H9 (cell line): Measurements from ENCODE around the gene ACR. TPM values are rescaled to one million over a fixed set of nuclear protein-coding genes. Genes with fewer than 3 reads are reported as not detected.
"Not testable (repeated sequence)": the region's sequence is repeated elsewhere in the genome, so short reads cannot be mapped to it uniquely, and the experiment has no call there.

Experiments used
- DNase-seq: peaks from one replicate; pipeline ENCODE4 v3.0.0-alpha.2; 2017
- H2AFZ ChIP-seq: one replicate; pipeline ENCODE4 v1.6.1; 2013; ENCODE audit warnings: mild to moderate bottlenecking, low read length, control low read depth, moderate library complexity
- H2AK5ac ChIP-seq: 2 replicates; pipeline ENCODE4 v1.6.1; 2013; ENCODE audit warnings: low read length, control low read depth, mixed read lengths; ENCODE audit not compliant: insufficient read length
- H2BK120ac ChIP-seq: one replicate; pipeline ENCODE4 v1.6.1; 2013; ENCODE audit warnings: low read depth, mild to moderate bottlenecking, low read length, control low read depth, inconsistent platforms; ENCODE audit not compliant: poor library complexity, severe bottlenecking
- H2BK12ac ChIP-seq: 2 replicates; pipeline ENCODE4 v1.6.1; 2013; ENCODE audit warnings: low read length, control low read depth, mixed read lengths, low read depth; ENCODE audit not compliant: insufficient read length
- H2BK15ac ChIP-seq: 2 replicates; pipeline ENCODE4 v1.6.1; 2013; ENCODE audit warnings: low read depth, low read length, control low read depth
- H2BK20ac ChIP-seq: one replicate; pipeline ENCODE4 v1.6.1; 2013; ENCODE audit warnings: low read depth, mild to moderate bottlenecking, low read length, control low read depth, inconsistent platforms; ENCODE audit not compliant: poor library complexity, severe bottlenecking
- H2BK5ac ChIP-seq: 2 replicates; pipeline ENCODE4 v1.6.1; 2013; ENCODE audit warnings: low read length, control low read depth, mixed read lengths; ENCODE audit not compliant: insufficient read length
- H3K14ac ChIP-seq: 2 replicates; pipeline ENCODE4 v1.6.1; 2013; ENCODE audit warnings: low read length, control low read depth; ENCODE audit not compliant: insufficient read depth
- H3K18ac ChIP-seq: 2 replicates; pipeline ENCODE4 v1.6.1; 2013; ENCODE audit warnings: low read depth, mild to moderate bottlenecking, mixed read lengths, low read length, control low read depth; ENCODE audit not compliant: insufficient read length
- H3K23ac ChIP-seq: 2 replicates; pipeline ENCODE4 v1.6.1; 2013; ENCODE audit warnings: low read length, control low read depth, mixed read lengths, low read depth; ENCODE audit not compliant: insufficient read length
- H3K23me2 ChIP-seq: 2 replicates; pipeline ENCODE4 v1.6.1; 2013; ENCODE audit warnings: low read depth, mild to moderate bottlenecking, mixed read lengths, low read length, control low read depth; ENCODE audit not compliant: insufficient read length, poor library complexity, severe bottlenecking
- H3K27ac ChIP-seq: 2 replicates; pipeline ENCODE4 v1.5.1; 2013; ENCODE audit warnings: low read length, control low read depth, mixed read lengths, low read depth; ENCODE audit not compliant: insufficient read length
- H3K27me3 ChIP-seq: 2 replicates; pipeline ENCODE4 v1.6.1; 2013; ENCODE audit warnings: low read length, control low read depth, inconsistent platforms; ENCODE audit not compliant: insufficient read depth
- H3K4ac ChIP-seq: 2 replicates; pipeline ENCODE4 v1.6.1; 2013; ENCODE audit warnings: low read depth, mild to moderate bottlenecking, control low read depth, inconsistent platforms, low read length, moderate library complexity
- H3K4me1 ChIP-seq: 2 replicates; pipeline ENCODE4 v1.6.1; 2013; ENCODE audit warnings: low read length, control low read depth, inconsistent platforms; ENCODE audit not compliant: insufficient read depth
- H3K4me2 ChIP-seq: 2 replicates; pipeline ENCODE4 v1.6.1; 2013; ENCODE audit warnings: low read length, control low read depth, mixed read lengths; ENCODE audit not compliant: insufficient read length, insufficient read depth
- H3K56ac ChIP-seq: 2 replicates; pipeline ENCODE4 v1.6.1; 2013; ENCODE audit warnings: low read depth, mild to moderate bottlenecking, mixed read lengths, low read length, control low read depth; ENCODE audit not compliant: insufficient read length
- H3K79me1 ChIP-seq: 2 replicates; pipeline ENCODE4 v1.6.1; 2013; ENCODE audit warnings: low read depth, mild to moderate bottlenecking, moderate library complexity, low read length, control low read depth, inconsistent platforms; ENCODE audit not compliant: insufficient read depth, poor library complexity, severe bottlenecking
- H3K79me2 ChIP-seq: 2 replicates; pipeline ENCODE4 v1.6.1; 2013; ENCODE audit warnings: low read length, control low read depth, inconsistent platforms; ENCODE audit not compliant: insufficient read depth
- H3K9ac ChIP-seq: 2 replicates; pipeline ENCODE4 v1.6.1; 2013; ENCODE audit warnings: low read length, control low read depth, mixed read lengths; ENCODE audit not compliant: insufficient read length; ENCODE audit errors: extremely low read depth
- H3K9me3 ChIP-seq: one replicate; pipeline ENCODE4 v1.6.1; 2013; ENCODE audit warnings: low read depth, low read length, inconsistent platforms; ENCODE audit not compliant: control insufficient read depth
- H3T11ph ChIP-seq: one replicate; pipeline ENCODE4 v1.6.1; 2013; ENCODE audit warnings: mild to moderate bottlenecking, low read length, control low read depth, inconsistent platforms
- H4K20me1 ChIP-seq: one replicate; pipeline ENCODE4 v1.6.1; 2013; ENCODE audit not compliant: control insufficient read depth, insufficient read length, insufficient read depth
- H4K5ac ChIP-seq: 2 replicates; pipeline ENCODE4 v1.6.1; 2013; ENCODE audit warnings: low read depth, mild to moderate bottlenecking, mixed read lengths, low read length, control low read depth; ENCODE audit not compliant: insufficient read length
- H4K8ac ChIP-seq: replicated peaks from 2 replicates; pipeline ENCODE4 v1.6.1; 2013; ENCODE audit warnings: low read length, control low read depth, mixed read lengths, low read depth; ENCODE audit not compliant: insufficient read length
- H4K91ac ChIP-seq: 2 replicates; pipeline ENCODE4 v1.6.1; 2013; ENCODE audit warnings: low read depth, mild to moderate bottlenecking, moderate library complexity, mixed read lengths, low read length, control low read depth; ENCODE audit not compliant: insufficient read length
- H3K27ac Mint-ChIP-seq, 3 experiments: 2 replicates in 2 of 3; 3 replicates in 1 of 3; pipeline ENCODE4 v1.8.0; 2020 to 2021; ENCODE audit warnings: mixed read lengths in 3 of 3, mild to moderate bottlenecking in 1 of 3, moderate library complexity in 1 of 3
- H3K27me3 Mint-ChIP-seq: 2 replicates; pipeline ENCODE4 v1.8.0; 2021; ENCODE audit warnings: low read depth, mild to moderate bottlenecking, moderate library complexity, mixed read lengths
- H3K36me3 Mint-ChIP-seq, 3 experiments: 2 replicates in 2 of 3; 3 replicates in 1 of 3; pipeline ENCODE4 v1.8.0; 2020 to 2021; ENCODE audit warnings: low read depth in 3 of 3, mixed read lengths in 3 of 3; ENCODE audit not compliant: insufficient read depth in 1 of 3
- H3K4me1 Mint-ChIP-seq, 2 experiments: 2 replicates each; pipeline ENCODE4 v1.8.0; 2020; ENCODE audit warnings: mixed read lengths in 2 of 2
- H3K4me3 Mint-ChIP-seq, 2 experiments: 2 replicates in 1 of 2; 3 replicates in 1 of 2; pipeline ENCODE4 v1.8.0; 2020 to 2021; ENCODE audit warnings: mild to moderate bottlenecking in 2 of 2, mixed read lengths in 2 of 2, moderate library complexity in 1 of 2
- H3K9me3 Mint-ChIP-seq, 2 experiments: 2 replicates in 1 of 2; 3 replicates in 1 of 2; pipeline ENCODE4 v1.8.0; 2020; ENCODE audit warnings: mild to moderate bottlenecking in 2 of 2, mixed read lengths in 2 of 2, moderate library complexity in 1 of 2
- CTCF ChIP-seq: fragments of 200-600 bp; sonication (generic); conservative IDR thresholded peaks from 3 replicates; pipeline ENCODE4 v1.8.0; 2021; ENCODE audit warnings: antibody characterized with exemption, mild to moderate bottlenecking
- WGBS: extraction: QIAGEN DNeasy Blood & Tissue Kit; methylation state at CpG from one replicate; pipeline ENCODE4 v1.1.7; 2013; ENCODE audit warnings: missing lambda C conversion rate, low lambda C conversion rate, mixed read lengths; ENCODE audit not compliant: insufficient read length; ENCODE audit errors: extremely low coverage; 5-methylcytosine and 5-hydroxymethylcytosine counted together
- total RNA-seq: library from RNA; stranded (reverse); gene quantifications from 2 replicates; pipeline ENCODE4 v1.2.1, GENCODE V29; 2021

The ACR gene
- total RNA-seq, 1 experiment from 2014 or later = 0.35 TPM

GRCh38 chr22:50756949-50757491, 19.0 kb downstream of the ACR start:
- Mint-ChIP-seq H3K27ac (peak overlapping the region; percentile 47 to 94 (median 91); a peak in 6 of 7 replicates), H3K4me3 (peak overlapping the region; percentile 82 to 99), H3K27me3 (peaks cover 86% of the 10 kb centered on the region)
- not testable (repeated sequence) for H4K5ac ChIP-seq, H3K4me1 ChIP-seq, H2BK15ac ChIP-seq, H3K9me3 ChIP-seq, H3K27me3 ChIP-seq, H4K8ac ChIP-seq, H2BK20ac ChIP-seq, H3K79me2 ChIP-seq, H3K9me3 Mint-ChIP-seq, H3K79me1 ChIP-seq, H3K23me2 ChIP-seq, H4K91ac ChIP-seq, H3K18ac ChIP-seq, H4K20me1 ChIP-seq, H2BK120ac ChIP-seq, H2BK12ac ChIP-seq, H3K56ac ChIP-seq, H3K23ac ChIP-seq, H3K27ac ChIP-seq, H3T11ph ChIP-seq, DNase-seq, H3K4me1 Mint-ChIP-seq, H2AK5ac ChIP-seq, H3K36me3 Mint-ChIP-seq, H3K14ac ChIP-seq, H2BK5ac ChIP-seq, H3K4ac ChIP-seq
- TF ChIP-seq CTCF = peak; percentile 33; the same call in 2 of the 3 replicates
- Histone ChIP-seq H2AFZ (peak overlapping the region; percentile 78), H3K4me2 (peak overlapping the region; percentile 60), H3K9ac (peak overlapping the region; percentile 37)
- no CpG with 5 or more reads among the region's 24 CpGs for WGBS

GRCh38 chr22:50759597-50760341, 21.8 kb downstream of the ACR start:
- H3K27me3 Mint-ChIP-seq = peaks cover 75% of the 10 kb centered on the region
- H3K36me3 Mint-ChIP-seq, H3K4me2 ChIP-seq, H3K4ac ChIP-seq, H3K9me3 ChIP-seq, H3K56ac ChIP-seq, DNase-seq, H2BK20ac ChIP-seq, H3K4me1 Mint-ChIP-seq, H4K8ac ChIP-seq, H3K79me1 ChIP-seq, H3K23ac ChIP-seq, H3K4me3 Mint-ChIP-seq, H3K4me1 ChIP-seq, H2BK15ac ChIP-seq, H3K18ac ChIP-seq, H3T11ph ChIP-seq, H3K27ac ChIP-seq, H4K5ac ChIP-seq, H3K27me3 ChIP-seq, H2BK12ac ChIP-seq, H3K23me2 ChIP-seq, H4K20me1 ChIP-seq, H2BK120ac ChIP-seq, H3K9ac ChIP-seq, H2AFZ ChIP-seq, H4K91ac ChIP-seq, H3K14ac ChIP-seq, H3K79me2 ChIP-seq, H2AK5ac ChIP-seq, H2BK5ac ChIP-seq, H3K9me3 Mint-ChIP-seq, H3K27ac Mint-ChIP-seq: not testable (repeated sequence)
- no CpG with 5 or more reads among the region's 10 CpGs for WGBS
